Measurements from ENCODE around the gene CCDC148.
"Not testable (repeated sequence)": the region's sequence is repeated elsewhere in the genome, so short reads cannot be mapped to it uniquely, and the experiment has no call there.

- TF ChIP-seq, protein P1, sequence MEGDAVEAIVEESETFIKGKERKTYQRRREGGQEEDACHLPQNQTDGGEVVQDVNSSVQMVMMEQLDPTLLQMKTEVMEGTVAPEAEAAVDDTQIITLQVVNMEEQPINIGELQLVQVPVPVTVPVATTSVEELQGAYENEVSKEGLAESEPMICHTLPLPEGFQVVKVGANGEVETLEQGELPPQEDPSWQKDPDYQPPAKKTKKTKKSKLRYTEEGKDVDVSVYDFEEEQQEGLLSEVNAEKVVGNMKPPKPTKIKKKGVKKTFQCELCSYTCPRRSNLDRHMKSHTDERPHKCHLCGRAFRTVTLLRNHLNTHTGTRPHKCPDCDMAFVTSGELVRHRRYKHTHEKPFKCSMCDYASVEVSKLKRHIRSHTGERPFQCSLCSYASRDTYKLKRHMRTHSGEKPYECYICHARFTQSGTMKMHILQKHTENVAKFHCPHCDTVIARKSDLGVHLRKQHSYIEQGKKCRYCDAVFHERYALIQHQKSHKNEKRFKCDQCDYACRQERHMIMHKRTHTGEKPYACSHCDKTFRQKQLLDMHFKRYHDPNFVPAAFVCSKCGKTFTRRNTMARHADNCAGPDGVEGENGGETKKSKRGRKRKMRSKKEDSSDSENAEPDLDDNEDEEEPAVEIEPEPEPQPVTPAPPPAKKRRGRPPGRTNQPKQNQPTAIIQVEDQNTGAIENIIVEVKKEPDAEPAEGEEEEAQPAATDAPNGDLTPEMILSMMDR (IDR thresholded peaks at IDR 0.05; ENCODE audit: insufficient read depth, low read depth, low read length) = not testable (repeated sequence)
- TF ChIP-seq EZH2 (IDR thresholded peaks at IDR 0.05; ENCODE audit: insufficient read depth, low read length) = not testable (repeated sequence)
Measured at GRCh38 chr2:158439062-158439461, 17.5 kb downstream of the CCDC148 start.
